Fibroblast of villous mesenchyme (primary cell): ENCODE results near the gene SEMA5B. TPM values are rescaled to one million over a fixed set of nuclear protein-coding genes. Genes with fewer than 3 reads are reported as not detected.
A peak's percentile ranks its signal among the peaks of the same experiment; 100 is the strongest.

Experiments used
- DNase-seq: peaks from one replicate; pipeline ENCODE4 v3.0.0-alpha.2; 2010; ENCODE audit warnings: low read depth
- H3K4me3 ChIP-seq: 2 replicates; pipeline ENCODE4 v1.5.1; 2011; ENCODE audit warnings: low read depth, mild to moderate bottlenecking, low read length
- total RNA-seq: library from RNA; depleted of rRNA; stranded (reverse); fragments of >200 nt; gene quantifications from 2 replicates; pipeline ENCODE4 v1.2.3, GENCODE V29; 2012
- TF ChIP-seq, protein P1 (sequence below): IDR thresholded peaks from 2 replicates; pipeline ENCODE4 v1.5.1; 2012; ENCODE audit warnings: low read depth, mild to moderate bottlenecking, low read length; ENCODE audit not compliant: insufficient read depth

The SEMA5B gene
- total RNA-seq, 1 donor, result not detected

DNA sequence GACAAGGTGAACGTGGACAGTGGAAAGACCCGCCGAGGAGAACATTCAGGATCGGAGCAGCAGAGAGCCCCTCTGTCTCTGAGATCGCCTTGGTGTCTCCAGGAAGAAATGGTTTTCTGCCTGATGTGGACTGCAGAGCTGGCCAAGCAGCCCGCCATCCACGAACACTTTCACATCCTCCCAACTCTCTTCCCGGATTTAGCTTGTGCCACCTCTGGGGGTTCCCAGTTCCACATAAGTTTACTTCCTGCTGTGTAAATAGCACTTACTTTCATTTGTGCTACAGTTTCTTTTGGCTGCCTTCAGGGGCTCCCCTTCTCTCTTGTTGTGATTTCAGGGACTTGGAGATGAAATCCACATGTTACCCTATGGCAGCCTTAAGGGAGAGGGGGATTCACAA lies 48.4 kb downstream of the SEMA5B start:
- TF ChIP-seq, protein P1, sequence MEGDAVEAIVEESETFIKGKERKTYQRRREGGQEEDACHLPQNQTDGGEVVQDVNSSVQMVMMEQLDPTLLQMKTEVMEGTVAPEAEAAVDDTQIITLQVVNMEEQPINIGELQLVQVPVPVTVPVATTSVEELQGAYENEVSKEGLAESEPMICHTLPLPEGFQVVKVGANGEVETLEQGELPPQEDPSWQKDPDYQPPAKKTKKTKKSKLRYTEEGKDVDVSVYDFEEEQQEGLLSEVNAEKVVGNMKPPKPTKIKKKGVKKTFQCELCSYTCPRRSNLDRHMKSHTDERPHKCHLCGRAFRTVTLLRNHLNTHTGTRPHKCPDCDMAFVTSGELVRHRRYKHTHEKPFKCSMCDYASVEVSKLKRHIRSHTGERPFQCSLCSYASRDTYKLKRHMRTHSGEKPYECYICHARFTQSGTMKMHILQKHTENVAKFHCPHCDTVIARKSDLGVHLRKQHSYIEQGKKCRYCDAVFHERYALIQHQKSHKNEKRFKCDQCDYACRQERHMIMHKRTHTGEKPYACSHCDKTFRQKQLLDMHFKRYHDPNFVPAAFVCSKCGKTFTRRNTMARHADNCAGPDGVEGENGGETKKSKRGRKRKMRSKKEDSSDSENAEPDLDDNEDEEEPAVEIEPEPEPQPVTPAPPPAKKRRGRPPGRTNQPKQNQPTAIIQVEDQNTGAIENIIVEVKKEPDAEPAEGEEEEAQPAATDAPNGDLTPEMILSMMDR, result no peak
- no peak overlapping the region for H3K4me3 ChIP-seq
- no peak for DNase-seq

DNA sequence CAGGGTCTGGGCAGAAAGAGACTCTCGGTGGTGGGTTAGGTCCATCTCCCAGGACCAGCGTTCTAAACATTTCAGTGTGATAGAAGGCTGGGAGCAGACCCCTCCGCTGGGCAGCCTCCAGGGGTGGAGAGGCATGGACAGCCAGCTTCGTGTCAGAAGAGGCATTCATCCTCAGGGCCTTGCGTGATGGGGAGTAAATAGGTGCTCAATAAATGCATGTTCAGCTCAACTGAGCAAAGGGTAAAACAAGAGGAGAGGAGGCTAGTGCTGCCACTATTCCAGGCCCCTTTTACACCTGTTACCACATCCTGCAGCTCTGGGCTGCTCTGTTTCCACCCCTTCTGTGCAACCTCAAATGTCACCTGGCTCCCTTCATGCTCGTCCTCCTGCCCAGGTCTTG lies 49.0 kb downstream of the SEMA5B start:
- TF ChIP-seq, protein P1, result no peak
- no peak overlapping the region for H3K4me3 ChIP-seq
- no peak for DNase-seq

DNA sequence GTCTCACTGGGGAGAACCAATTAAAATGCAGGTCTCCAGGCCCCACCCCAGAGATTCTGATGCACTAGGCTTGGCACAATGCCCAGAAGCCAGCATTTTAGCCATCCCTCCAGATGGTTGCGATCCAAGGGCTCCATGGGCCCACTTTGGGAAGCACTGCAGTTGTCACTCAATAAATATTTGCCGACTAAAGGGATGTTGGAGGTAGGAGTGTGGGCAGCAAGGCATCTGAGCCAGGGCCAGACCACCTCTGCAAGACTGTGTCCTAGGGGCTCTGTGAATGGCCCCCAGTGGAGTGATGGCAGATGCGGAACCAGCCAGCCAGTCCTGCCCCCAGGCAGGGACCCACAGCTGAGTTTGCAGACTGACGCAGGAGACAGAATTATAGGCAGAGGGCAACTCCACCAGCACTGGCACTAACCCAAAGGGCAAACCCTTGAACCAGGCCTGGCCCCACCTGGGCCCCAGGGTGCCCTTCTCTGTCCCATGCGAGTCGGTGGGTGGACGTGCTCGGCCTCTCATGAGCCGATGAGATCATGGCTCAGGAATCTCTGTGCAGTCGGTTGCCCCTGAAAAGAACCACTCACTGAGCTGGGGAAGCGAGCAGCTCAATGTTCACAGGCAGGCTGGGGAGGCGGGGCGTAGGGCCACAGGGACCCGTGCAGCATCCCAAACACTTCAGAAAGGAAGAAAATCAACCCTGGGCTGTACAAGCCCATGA lies 49.7 kb downstream of the SEMA5B start:
- no peak overlapping the region for H3K4me3 ChIP-seq
- peak; percentile 51 for DNase-seq
- TF ChIP-seq, protein P1, result no peak

DNA sequence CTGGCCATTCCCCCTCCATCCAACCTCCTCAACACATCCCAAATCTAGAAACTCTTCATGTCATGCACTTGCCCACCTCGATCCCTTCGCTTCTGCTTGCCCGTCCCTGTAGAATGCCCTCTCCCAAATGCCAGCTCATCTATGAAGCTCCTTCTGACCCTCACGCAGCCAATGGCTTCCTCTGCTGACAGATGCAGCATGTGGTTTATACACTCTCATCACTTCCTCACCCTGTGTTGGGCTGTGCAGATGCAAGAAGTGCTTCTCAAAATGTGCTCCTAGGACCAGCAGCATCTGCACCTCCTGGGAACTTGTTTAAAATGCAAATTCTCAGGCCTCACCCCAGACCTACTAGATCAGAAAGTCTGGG lies 51.7 kb downstream of the SEMA5B start:
- no peak for DNase-seq
- H3K4me3 ChIP-seq, result no peak overlapping the region
- TF ChIP-seq, protein P1, result no peak

DNA sequence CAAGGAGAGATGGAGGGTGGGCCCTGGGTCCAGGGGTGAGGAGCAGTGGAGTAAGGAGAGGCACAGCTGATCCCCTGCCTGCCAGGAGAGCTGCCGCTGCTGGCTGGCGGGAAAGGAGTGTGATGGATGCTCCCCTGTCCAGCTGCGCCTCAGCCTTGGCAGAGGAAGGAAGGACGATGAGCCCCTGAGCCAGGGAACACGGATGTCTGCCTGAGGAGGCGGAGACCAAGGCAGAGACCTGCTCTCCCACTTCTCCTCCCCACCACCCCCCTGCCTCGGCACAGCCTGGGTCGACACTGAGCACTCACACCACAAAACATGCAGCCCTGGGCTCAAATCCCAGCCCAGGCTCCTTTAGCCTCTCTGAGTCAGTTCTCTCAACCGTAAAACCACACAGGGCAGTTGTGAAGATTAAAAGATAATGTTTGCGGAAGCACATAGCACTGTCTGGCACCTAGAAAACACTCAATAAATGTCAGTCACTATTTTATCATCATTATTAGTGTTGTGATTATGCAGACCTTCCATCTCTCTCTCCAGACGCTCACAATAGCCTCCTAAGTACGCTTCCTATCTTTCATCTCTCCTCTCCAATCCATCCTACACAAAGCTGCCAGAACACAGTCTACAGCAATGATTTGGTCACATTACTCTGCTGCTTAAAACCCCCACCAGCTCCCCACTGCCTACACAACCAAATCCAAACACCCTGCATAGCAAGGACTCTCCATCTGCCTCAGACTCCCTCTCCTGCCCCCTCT lies 52.2 kb downstream of the SEMA5B start:
- DNase-seq, result peak; percentile 62
- H3K4me3 ChIP-seq, result no peak overlapping the region
- TF ChIP-seq, protein P1, result no peak

DNA sequence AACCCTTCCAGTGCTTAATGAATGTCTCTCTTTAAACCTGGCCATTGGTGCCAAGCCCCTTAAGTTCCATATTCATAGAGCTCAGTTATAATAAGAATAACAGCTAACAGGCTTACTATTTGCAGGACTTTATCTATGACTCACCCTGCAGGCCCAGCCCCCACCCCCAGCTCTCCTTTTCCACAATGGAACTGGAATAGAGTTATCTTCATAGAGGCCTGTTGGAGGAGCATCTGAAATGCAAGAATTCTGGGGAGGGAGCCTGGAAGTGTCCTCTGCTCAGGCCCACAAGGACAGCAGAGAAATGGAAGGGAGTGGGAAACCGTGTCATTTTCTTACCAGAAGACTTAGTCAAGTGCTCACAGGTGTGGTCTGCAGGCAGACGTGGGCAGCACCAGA lies 52.8 kb downstream of the SEMA5B start:
- DNase-seq, result peak; percentile 44
- no peak overlapping the region for H3K4me3 ChIP-seq
- TF ChIP-seq, protein P1, result no peak
